GM10266 (cell line): Measurements from ENCODE around the gene CTNNAL1.
"Not testable (repeated sequence)": the region's sequence is repeated elsewhere in the genome, so short reads cannot be mapped to it uniquely, and the experiment has no call there.

ENCODE experiments used
- DNase-seq: peaks from one replicate; pipeline ENCODE4 v3.0.0; 2012; ENCODE audit errors: extremely low spot score
- CTCF ChIP-seq: IDR thresholded peaks from 2 replicates; pipeline ENCODE4 v1.5.1; 2012; ENCODE audit warnings: mild to moderate bottlenecking, low read depth; ENCODE audit not compliant: control insufficient read depth, insufficient read depth; ENCODE audit errors: missing control alignments

CTNNAL1 gene

GRCh38 chr9:108903420-108904103, 109.7 kb downstream of the CTNNAL1 start:
- TF ChIP-seq CTCF: no peak
- no peak for DNase-seq

GRCh38 chr9:108900176-108900575, 113.1 kb downstream of the CTNNAL1 start:
- no peak for DNase-seq
- no peak for TF ChIP-seq CTCF

- not testable (repeated sequence) for DNase-seq
These were observed 114.1 kb downstream of the CTNNAL1 start for GRCh38 chr9:108899023-108899695.

- DNase-seq: no peak
- no peak for TF ChIP-seq CTCF
These were observed 115.8 kb downstream of the CTNNAL1 start for GRCh38 chr9:108897324-108898096.

GRCh38 chr9:108894225-108894997, 118.9 kb downstream of the CTNNAL1 start:
- DNase-seq: no peak
- TF ChIP-seq CTCF: no peak
